ENCODE data around the gene TEX54. TPM values are rescaled to one million over a fixed set of nuclear protein-coding genes. Genes with fewer than 3 reads are reported as not detected.
A peak's percentile ranks its signal among the peaks of the same experiment; 100 is the strongest.
"Not testable (repeated sequence)": the region's sequence is repeated elsewhere in the genome, so short reads cannot be mapped to it uniquely, and the experiment has no call there.

The TEX54 gene
- polyA plus RNA-seq, 12 donors, result 0.42 to 0.80 TPM; not detected in 10

DNA sequence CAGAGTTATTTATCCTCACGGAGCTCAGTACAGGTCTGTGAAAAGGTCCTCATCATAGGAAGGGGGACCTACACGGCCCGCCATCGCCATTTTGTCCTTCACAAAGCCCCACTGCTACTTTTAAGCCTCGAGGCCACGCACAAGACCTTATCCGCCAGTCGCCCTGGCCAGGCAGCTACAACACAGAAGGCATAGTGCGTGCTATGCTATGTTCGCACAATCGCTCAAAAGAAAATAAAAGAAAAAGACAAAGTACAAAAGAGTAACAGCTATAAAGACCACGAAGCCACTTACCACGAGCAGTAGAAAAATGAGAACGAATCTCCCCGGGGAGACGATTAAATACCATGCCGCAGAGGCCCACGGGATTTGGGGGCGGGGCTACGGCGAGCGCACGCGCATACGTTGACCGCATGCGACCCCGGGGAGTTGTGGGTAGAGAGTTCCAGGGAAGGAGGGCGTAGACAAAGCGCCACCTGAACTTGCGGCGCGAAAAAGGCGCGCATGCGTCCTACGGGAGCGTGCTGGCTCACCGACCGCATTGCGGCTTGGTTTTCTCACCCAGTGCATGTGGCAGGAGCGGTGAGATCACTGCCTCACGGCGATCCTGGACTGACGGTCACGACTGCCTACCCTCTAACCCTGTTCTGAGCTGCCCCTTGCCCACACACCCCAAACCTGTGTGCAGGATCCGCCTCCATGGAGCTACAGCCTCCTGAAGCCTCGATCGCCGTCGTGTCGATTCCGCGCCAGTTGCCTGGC lies 23.1 kb upstream of the TEX54 start:
- peak; percentile 98 for DNase-seq

DNA sequence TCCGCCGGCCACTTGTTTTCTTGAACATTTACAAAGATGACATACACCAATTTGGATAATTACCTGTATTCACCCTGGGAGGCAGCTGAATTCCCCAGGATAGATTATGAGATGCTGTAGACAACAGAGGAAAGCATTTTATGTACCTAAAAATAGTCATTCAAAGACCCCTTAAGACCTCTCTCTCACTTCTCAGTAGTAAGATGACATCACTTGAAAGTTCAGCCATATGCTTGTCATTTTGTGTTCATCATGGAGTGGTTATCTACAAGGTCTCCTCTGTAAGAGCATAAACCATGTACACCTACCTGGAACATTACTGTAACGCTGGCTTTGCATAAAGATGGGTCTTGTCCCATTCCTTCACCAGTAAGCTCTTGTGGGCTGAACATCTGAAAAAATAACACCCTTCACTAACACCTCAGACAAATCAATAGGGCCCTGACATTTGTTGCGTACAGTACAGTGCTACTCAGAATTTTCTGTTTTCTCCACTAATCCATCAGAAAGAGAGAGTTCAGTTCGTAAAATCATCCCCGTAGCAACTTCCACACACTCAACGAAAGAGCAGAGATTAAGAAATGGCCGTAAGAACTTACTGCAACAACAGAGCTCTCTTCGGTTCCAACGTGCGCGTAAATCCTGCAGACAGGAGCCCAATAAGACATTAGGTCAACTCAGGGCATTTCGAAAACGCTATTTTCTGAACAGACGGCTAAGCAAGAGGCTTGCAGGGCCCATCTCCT lies 22.4 kb upstream of the TEX54 start:
- DNase-seq, result no peak

DNA sequence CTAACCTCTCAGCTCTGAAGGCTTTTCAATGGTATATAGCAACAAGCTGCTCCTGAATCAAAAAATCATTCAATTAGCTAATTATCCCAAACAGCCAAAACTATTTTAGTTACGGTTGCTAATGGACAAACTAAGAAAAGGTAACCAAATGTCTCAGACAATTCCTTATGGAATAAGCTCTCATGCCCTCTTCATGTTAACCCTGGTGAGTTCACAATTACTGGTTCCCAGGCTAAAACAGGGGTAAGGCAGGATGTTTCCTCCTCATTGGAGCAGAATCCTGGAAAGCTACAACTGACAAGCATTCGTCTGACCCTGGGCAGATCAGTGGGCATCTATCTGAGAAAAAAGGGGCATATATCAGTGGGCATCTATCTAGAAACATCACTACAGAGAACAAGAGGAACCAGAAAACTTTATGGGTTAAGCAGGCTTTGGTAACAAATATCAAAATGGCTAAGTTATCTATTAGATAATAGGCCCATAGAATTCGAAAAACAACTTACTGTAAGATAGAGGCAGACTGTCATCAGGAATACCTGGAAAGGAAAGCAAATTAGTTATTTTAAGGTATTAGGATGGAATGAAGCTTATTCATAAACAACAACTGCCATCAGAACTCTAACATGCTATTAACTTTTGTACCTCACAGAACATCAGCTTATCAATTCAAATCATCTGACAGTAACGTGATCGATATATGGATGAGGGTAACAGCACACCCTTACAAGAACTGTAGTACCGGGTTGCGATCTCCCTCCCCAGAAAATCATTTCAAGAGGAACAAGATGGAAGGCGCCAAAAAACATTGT lies 21.6 kb upstream of the TEX54 start:
- DNase-seq, result no peak

DNA sequence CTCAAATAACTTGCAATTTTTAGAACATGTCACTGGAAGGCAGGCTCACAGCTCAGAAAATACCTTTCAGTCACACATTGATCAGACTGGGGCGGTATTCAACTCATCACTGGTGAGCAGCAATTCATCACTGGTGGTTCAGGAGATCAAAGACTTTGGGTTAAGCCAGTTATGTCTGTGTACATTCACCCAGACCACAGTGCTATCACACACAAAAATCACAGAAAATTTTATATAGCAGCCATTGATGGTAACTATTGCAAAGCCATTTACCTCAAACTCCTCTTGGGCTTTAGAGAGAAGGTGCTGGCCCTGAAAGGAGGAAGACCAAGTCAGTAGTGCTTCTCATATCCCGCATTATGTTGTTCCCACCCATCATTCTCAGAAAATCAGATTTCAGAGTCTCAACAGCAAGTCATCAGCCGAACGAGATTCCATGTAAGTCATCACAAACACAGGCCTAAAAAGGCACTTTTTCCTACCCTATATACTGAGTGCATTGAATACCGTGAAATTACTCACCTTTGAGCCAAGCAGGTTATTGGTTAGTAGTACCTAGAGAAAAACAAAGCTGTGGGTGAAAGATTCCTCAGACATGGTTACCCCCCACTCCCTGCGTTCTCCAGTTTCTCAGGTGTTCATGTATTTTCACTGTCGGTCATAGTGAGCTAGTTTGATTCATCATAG lies 20.8 kb upstream of the TEX54 start:
- DNase-seq, result no peak

DNA sequence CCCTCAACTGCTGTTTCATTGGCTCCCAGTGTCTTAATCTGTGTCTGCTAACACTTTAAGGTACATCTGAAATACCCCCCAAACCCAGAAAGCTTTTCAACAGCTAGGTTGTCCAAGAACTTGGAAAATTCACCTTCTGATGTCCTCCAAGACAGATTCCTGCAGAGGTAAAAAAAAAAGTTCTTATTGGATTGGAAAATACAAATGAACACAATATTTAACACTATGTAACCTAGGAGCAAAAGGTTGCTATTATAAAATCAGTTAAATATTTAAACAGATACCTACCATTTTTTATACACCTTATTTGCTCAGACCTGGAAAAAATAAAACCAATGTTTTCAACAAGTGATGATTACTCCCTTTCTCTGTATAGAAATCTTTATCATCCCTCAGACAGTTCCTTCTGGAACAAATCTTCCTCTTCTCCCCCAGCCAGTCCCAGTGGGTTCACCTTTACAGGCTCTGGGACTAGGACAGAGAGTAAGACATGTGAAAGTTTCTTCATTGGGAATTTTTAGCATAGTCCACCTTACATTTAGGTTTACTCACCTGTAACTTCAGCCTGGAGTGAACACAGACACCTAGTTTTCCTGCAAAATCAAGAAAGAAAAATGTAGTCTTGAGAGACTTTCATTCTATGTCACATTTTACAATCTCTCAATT lies 20.0 kb upstream of the TEX54 start:
- DNase-seq, result no peak

DNA sequence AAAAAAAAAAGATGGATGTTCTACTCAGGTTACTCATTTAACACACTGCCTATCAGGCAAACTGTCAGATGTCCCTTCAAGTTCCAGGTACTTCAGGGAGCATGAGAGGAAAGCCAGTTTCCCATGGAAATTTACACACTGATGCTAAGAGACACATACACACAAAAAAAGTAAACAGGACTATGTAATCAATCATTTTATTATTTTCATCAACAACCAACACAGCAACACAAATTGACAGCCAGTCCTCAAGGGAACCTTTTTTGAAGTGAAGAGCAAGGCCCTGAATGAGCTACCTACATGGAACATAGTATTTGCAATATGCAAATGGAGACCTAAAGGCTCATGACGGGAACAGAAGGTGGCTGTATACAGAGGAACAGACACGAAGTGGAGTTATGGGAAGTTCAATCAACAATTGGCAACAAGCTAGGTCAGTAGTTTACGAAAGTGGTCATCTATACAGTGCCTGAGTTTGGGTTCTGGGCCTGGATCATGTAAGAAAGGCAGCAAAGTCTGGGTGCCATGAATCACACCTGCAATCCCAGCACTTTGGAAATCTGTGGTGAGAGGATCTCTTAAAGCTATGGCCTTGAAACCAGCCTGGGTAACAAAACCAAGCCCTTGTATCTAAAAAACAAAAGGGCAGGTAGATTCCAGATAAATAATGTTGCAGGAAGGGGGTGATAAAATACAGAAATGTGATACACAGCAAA lies 19.3 kb upstream of the TEX54 start:
- no peak for DNase-seq

DNA sequence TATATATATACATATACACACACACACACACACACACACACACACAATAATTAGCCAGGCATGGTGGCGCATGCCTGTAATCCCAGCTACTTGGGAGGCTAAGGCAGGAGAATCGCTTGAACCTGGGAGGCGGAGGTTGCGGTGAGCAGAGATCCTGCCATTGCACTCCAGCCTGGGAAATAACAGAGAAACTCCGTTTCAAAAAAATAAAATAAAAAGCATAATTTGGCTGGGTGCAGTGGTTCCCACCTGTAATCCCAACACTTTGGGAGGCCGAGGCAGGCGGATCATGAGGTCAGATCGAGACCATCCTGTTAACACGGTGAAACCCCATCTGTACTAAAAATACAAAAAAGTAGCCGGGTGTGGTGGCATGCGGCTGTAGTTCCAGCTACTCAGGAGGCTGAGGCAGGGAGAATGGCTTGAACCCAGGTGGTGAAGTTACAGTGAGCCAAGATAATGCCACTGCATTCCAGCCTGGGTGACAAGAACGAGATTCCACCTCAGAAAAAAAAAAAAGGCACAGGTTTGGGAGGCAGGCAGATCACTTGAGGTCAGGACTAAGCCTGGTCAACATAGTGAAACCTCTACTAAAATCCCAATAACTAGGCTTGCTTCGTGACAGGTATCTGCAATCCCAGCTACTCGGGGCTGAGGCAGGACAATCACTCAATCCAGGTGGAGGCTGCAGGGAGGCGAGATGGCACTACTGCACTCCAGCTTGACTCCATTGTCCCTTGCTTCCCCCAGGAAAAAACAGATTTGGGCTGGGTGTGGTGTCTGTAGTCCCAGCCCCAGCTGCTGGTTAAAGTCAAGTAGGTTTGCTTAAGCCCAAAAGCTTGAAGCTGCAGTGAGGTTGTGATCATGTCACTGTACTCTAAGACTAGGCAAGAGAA lies 18.5 kb upstream of the TEX54 start:
- no peak for DNase-seq

DNA sequence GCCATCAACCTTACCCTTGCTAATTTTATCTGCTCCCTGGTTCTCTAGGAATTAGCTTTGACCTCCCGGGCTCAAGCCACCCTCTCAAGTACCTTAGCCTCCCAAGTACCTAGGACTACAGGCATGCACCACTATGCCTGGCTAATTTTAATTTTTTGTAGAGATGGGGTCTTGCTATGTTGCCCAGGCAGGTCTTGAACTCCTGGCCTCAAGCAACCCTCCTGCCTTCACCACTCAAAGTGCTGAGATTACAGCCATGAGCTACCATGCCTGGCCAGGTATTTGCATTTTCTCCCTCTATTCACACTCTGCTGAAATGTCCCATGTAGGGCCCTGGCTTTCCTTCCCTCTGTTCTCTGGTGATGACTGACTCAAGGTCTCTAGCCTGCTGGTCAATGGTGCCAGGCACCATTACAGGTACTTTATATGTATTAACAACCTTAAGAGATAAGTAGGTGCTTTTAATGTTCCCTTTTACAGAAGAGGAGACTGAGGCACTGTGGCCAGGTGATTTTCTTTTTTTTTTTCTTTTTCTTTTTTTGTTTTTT lies 15.2 kb upstream of the TEX54 start:
- DNase-seq, result no peak

DNA sequence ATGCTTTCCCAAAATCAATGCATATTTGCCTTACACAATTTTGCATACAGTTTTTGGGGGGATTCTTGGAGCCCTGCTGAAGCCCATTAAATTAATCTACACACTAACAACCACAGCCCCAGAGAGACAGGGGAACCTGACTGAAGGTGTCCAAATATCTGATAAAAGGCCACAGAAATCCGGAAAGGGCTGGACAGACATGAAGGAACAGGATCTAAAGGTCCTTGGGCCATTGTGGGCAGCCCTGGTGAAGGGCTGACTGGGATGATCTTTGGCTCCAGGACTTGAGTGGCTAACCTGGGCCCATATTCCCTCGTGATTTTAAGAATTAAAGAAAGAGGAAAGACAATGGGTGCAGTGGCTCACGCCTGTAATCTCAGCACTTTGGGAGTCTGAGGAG lies 13.5 kb upstream of the TEX54 start:
- no peak for DNase-seq

DNA sequence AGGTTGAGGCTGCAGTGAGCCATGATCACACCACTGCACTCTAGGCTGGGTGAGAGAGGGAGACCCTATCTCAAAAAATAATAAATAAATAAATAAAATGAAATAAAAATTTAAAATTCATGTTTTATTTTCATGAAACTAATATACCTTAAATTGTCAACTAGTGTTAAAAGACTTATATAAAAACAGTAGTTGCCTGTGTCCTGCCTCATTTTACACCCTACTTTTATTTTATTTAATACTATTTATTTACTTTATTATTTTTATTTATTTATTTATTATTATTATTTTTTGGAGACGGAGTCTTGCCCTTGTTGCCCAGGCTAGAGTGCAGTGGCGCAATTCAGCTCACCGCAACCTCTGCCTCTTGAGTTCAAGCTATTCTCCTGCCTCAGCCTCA lies 11.5 kb upstream of the TEX54 start:
- DNase-seq, result no peak

DNA sequence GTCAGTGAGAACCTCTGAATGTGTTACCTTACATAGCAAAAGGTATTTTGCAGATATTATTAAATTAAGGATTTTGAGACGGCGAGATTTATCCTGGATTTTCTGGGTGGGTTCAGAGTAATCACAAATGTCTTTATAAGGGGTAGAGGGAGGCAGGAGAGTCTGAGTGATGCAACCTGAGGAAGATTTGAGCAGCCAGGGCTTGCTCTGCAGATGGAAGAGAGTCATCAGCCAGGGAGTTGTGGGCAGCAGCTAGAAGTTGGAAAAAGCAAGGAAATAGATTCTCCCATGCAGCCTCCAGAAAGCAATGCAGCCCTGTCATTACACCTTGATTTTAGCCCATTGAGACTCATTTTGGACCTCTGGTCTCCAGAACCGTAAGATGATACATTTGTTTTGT lies 10.8 kb upstream of the TEX54 start:
- DNase-seq, result no peak

DNA sequence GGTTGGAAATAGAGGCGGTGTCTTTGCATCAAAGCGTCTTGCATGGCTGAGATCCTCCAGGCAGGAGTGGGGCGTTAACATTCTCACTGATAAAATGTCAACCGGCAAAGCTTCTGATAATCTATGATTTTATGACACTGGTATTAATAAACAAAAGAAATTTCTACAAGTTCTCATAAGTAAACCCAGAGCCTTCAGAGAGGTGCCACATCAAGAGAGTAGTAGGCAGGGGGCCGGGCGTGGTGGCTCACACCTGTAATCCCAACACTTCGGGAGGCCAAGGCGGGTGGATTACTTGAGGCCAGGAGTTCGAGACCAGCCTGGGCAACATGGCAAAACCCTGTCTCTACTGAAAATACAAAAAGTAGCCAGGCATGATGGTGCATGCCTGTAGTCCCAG lies 10.2 kb upstream of the TEX54 start:
- DNase-seq, result not testable (repeated sequence)

DNA sequence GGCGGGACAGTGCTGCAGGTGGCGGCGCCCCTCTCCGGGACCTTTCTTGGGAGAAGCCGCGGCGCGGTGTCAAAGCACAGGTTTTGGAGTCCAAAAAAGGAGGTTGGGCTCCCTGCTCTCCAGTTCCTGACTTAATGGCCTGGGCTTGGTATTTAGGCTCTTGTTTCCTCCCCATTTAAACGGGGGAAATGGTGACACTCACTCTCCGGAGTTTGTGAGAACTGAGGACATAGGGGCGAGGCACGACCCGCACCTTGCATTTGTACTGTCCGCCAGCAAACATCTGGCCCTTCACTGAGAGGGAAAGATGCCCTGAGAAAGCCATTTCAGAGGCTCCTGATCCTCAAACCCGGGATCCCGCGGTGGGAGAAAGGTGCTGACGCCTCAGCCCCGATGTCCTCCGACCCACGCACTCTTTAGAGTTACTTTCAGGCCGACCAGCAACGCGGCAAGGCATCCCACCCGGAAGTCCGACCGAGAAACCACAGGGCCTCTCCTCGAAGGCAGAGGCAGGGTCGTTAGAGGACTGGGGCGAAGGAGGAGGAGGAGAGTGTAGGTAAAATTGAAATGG lies 9.6 kb upstream of the TEX54 start:
- DNase-seq, result no peak

DNA sequence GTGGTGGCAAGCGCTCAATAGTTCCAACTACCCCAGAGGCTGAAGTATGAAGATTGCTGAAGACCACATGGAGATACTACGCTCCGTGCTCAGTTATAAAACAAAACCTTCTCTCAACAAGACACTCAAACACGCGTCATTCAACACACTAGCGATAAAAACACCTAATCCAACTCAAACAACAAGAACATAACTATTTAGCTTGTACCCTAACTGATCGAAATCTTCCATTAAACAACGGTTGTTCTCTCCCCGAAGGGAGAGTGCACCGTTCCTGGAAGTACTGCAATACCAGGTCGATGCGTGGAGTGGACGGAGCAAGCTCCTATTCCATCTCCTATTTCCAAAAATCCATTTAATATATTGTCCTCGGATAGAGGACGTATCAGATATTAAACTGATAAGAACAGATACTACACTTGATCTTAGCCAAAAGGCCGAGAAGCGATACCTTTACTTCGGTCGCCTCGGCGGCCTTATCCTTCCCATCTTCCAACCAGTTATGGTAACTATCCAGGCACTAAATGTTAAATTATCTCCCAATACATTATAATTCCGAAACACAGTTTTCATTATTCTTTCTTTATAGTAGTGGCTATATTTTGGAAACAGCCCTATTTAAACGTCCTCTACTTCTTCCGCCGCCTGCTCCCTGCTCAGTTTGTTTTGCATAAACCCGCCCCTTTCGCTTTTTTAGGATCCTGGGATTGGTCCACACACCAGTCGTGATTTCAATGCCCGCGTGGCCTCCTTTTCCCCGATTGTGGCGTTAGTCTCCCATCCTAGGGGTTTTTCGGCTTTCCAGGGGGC lies 8.9 kb upstream of the TEX54 start:
- peak; percentile 95 for DNase-seq

DNA sequence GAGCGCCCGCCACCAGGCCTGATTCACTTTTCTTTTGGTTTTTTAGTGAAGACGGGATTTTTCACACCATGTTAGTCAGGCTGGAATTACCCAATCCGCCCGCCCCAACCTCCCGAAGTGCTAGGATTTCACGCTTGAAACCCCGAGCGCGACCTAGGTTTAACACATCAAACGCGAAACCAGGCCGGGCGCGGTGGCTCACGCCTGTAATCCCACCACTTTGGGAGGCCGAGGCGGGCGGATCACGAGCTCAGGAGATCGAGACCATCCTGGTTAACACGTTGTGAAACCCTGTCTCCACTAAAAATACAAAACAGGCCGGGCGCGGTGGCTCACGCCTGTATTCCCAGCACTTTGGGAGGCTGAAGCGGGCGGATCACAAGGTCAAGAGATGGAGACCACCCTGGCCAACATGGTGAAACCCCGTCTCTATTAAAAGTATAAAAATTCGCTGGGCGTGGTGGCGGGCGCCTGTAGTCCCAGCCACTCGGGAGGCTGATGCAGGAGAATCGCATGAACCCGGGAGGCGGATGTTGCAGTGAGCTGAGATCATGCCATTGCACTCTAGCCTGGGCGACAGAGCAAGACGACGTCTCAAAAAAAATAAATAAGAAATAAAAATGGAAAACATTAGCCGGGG lies 8.2 kb upstream of the TEX54 start:
- DNase-seq, result not testable (repeated sequence)

DNA sequence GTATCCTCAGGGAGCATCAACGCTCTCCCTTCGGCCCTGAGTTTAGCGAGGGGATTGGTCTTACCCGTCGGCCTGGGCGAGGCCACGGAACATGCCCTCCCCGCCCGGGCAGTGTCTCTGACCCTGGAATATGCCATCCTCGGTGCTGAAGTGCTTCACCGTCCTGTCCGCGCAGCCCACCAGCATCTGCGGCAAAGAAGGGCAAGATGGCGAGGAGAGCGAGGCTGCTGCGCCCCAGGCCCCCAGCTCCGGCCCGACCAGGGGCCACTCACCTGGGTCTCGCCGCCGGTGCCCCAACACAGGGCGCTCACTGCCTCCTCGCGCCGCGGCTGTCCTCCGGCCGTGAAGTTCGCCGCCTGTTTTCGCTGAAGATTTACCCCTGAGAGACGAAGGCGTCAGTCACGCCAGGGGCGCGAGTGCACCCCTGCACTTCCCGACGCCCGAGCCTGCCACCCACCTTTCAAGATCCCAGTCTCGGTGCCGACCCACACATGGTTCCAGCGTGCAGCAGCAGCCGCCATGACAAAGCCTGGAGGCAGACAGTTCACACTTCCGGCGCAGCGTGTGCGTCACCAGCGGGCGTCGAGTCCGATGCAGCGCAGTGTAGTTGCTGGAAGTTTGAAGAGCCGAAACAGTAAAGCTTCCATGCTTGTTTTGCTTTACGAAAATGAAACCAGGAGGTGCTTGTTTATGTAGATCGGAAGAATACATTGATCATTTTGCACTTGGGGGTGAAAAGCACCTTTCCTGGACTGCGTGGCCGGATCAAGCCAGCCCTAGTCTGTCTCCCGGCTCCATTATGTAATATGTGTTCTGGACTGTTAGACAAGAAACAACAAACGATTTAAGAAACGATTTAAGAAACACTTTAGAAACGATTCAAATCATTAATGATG lies 6.7 kb upstream of the TEX54 start, which contains the start of gene WDR74:
WDR74 (minus strand) TSS at position 541 of the 896 bp plus-strand sequence; CDS start at position 521, 20 bp downstream.
- peak; percentile 95 for DNase-seq
